ENCODE results near the gene PARN.

DNA sequence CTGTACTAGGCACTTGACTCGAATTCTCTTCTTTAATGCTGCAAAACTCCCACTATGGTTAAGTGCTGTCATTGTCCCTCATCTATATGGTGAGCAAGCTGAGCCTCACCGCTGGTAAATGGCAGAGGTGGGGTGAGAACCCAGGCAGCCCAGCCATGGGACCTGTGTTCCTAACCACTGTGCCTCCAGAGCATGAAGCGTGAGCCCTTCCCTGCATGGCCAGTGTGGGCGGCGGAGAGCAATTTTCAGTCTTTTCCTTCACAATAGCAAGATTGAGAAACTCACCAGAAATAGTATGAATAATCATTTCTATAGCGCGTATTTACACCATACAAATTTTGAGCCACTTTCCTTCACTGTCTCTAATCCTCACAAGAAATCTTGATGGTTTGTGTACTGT, 11.9 kb upstream of the PARN start:
- TF ChIP-seq, protein P1, sequence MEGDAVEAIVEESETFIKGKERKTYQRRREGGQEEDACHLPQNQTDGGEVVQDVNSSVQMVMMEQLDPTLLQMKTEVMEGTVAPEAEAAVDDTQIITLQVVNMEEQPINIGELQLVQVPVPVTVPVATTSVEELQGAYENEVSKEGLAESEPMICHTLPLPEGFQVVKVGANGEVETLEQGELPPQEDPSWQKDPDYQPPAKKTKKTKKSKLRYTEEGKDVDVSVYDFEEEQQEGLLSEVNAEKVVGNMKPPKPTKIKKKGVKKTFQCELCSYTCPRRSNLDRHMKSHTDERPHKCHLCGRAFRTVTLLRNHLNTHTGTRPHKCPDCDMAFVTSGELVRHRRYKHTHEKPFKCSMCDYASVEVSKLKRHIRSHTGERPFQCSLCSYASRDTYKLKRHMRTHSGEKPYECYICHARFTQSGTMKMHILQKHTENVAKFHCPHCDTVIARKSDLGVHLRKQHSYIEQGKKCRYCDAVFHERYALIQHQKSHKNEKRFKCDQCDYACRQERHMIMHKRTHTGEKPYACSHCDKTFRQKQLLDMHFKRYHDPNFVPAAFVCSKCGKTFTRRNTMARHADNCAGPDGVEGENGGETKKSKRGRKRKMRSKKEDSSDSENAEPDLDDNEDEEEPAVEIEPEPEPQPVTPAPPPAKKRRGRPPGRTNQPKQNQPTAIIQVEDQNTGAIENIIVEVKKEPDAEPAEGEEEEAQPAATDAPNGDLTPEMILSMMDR (conservative IDR thresholded peaks at IDR 0.05 in 1 of 2, IDR thresholded peaks at IDR 0.05 in 1 of 2; ENCODE audit: extremely low read depth in 1 of 2, insufficient read depth in 1 of 2, low read depth in 1 of 2, low read length in 2 of 2), result no peak
- TF ChIP-seq EZH2 (IDR thresholded peaks at IDR 0.05; ENCODE audit: borderline replicate concordance, low read length), result no peak

Data from mammary epithelial cell (primary cell).